Left forelimb (tissue), 1 donor: Measurements from ENCODE around the gene SP140.
"Not testable (repeated sequence)": the region's sequence is repeated elsewhere in the genome, so short reads cannot be mapped to it uniquely, and the experiment has no call there.

Experiments
- DNase-seq: peaks from one replicate; pipeline ENCODE4 v3.0.0-alpha.2; 2018; ENCODE audit warnings: low spot score

Gene SP140

GRCh38 chr2:230226051-230226551 lies 565 bp downstream of the SP140 start:
- DNase-seq = no peak

- no peak for DNase-seq
These were observed 1.7 kb downstream of the SP140 start for GRCh38 chr2:230227216-230227615.

GRCh38 chr2:230230087-230230486 lies 4.6 kb downstream of the SP140 start:
- no peak for DNase-seq

- no peak for DNase-seq
These were observed 5.1 kb downstream of the SP140 start for GRCh38 chr2:230230496-230231200.

GRCh38 chr2:230231251-230231650 lies 5.7 kb downstream of the SP140 start:
- no peak for DNase-seq

GRCh38 chr2:230234122-230234722 lies 8.7 kb downstream of the SP140 start:
- DNase-seq = no peak

GRCh38 chr2:230234845-230235244 lies 9.3 kb downstream of the SP140 start:
- DNase-seq = no peak

- no peak for DNase-seq
These were observed 18.7 kb downstream of the SP140 start for GRCh38 chr2:230244211-230244610.

- no peak for DNase-seq
These were observed 20.7 kb downstream of the SP140 start for GRCh38 chr2:230246206-230246605.

GRCh38 chr2:230250231-230250630 lies 24.7 kb downstream of the SP140 start:
- DNase-seq = no peak

- DNase-seq = no peak
These were observed 28.8 kb downstream of the SP140 start for GRCh38 chr2:230254152-230254881.

GRCh38 chr2:230256733-230257332 lies 31.3 kb downstream of the SP140 start:
- DNase-seq = no peak

GRCh38 chr2:230258483-230258882 lies 32.9 kb downstream of the SP140 start:
- no peak for DNase-seq

GRCh38 chr2:230262246-230262645 lies 36.7 kb downstream of the SP140 start:
- no peak for DNase-seq

- not testable (repeated sequence) for DNase-seq
These were observed 39.4 kb downstream of the SP140 start for GRCh38 chr2:230264945-230265344.

- no peak for DNase-seq
These were observed 41.1 kb downstream of the SP140 start for GRCh38 chr2:230266638-230267037.

GRCh38 chr2:230267059-230267458 lies 41.5 kb downstream of the SP140 start:
- no peak for DNase-seq

GRCh38 chr2:230267556-230267955 lies 42.0 kb downstream of the SP140 start:
- no peak for DNase-seq

GRCh38 chr2:230268606-230269243 lies 43.2 kb downstream of the SP140 start:
- DNase-seq = no peak

- DNase-seq = no peak
These were observed 44.2 kb downstream of the SP140 start for GRCh38 chr2:230269715-230270114.

GRCh38 chr2:230282936-230283335 lies 57.4 kb downstream of the SP140 start:
- DNase-seq = no peak

- no peak for DNase-seq
These were observed 60.5 kb downstream of the SP140 start for GRCh38 chr2:230286048-230286447.
